ENCODE measurements around the gene CRNKL1.

Gene CRNKL1

GRCh38 chr20:20031790-20032189 lies 20.5 kb downstream of the CRNKL1 start:
- ATAC-seq = no peak
- H3K27ac Mint-ChIP-seq = no peak overlapping the region
- no peak for DNase-seq
- peaks cover 37% of the 10 kb centered on the region for H3K36me3 Mint-ChIP-seq (ENCODE audit: low read depth)
- H3K4me3 Mint-ChIP-seq = no peak overlapping the region
- H3K4me1 Mint-ChIP-seq = no peaks in the 10 kb centered on the region
- no peaks in the 10 kb centered on the region for H3K27me3 Mint-ChIP-seq
- H3K9me3 Mint-ChIP-seq = no peaks in the 10 kb centered on the region

GRCh38 chr20:20027284-20027683 lies 25.0 kb downstream of the CRNKL1 start:
- no peaks in the 10 kb centered on the region for H3K27me3 Mint-ChIP-seq
- ATAC-seq (no peak), DNase-seq (no peak)
- no peak overlapping the region for H3K4me3 Mint-ChIP-seq
- H3K36me3 Mint-ChIP-seq (ENCODE audit: low read depth) = peaks cover 29% of the 10 kb centered on the region
- H3K27ac Mint-ChIP-seq = no peak overlapping the region
- peaks cover 7% of the 10 kb centered on the region for H3K4me1 Mint-ChIP-seq
- H3K9me3 Mint-ChIP-seq = no peaks in the 10 kb centered on the region

- no peak overlapping the region for H3K4me3 Mint-ChIP-seq
- no peak for ATAC-seq
- no peaks in the 10 kb centered on the region for H3K27me3 Mint-ChIP-seq
- H3K36me3 Mint-ChIP-seq (ENCODE audit: low read depth) = peaks cover 40% of the 10 kb centered on the region
- H3K9me3 Mint-ChIP-seq = no peaks in the 10 kb centered on the region
- DNase-seq = no peak
- peaks cover 30% of the 10 kb centered on the region for H3K4me1 Mint-ChIP-seq
- H3K27ac Mint-ChIP-seq = peak overlapping the region; percentile 2
Measured at GRCh38 chr20:20024942-20025341, 27.3 kb downstream of the CRNKL1 start.

GRCh38 chr20:20023395-20023794 lies 28.9 kb downstream of the CRNKL1 start:
- Mint-ChIP-seq H3K36me3 (ENCODE audit: low read depth) (peaks cover 42% of the 10 kb centered on the region), H3K4me3 (no peak overlapping the region), H3K9me3 (no peaks in the 10 kb centered on the region), H3K4me1 (peaks cover 45% of the 10 kb centered on the region), H3K27ac (peak overlapping the region; percentile 59), H3K27me3 (no peaks in the 10 kb centered on the region)
- ATAC-seq = no peak
- no peak for DNase-seq

GRCh38 chr20:20022498-20022897 lies 29.8 kb downstream of the CRNKL1 start:
- peak overlapping the region; percentile 49 for H3K27ac Mint-ChIP-seq
- H3K4me3 Mint-ChIP-seq = no peak overlapping the region
- ATAC-seq (peak; percentile 42), DNase-seq (no peak)
- H3K9me3 Mint-ChIP-seq = no peaks in the 10 kb centered on the region
- no peaks in the 10 kb centered on the region for H3K27me3 Mint-ChIP-seq
- peaks cover 40% of the 10 kb centered on the region for H3K36me3 Mint-ChIP-seq (ENCODE audit: low read depth)
- peaks cover 53% of the 10 kb centered on the region for H3K4me1 Mint-ChIP-seq

GRCh38 chr20:20021835-20022234 lies 30.4 kb downstream of the CRNKL1 start:
- peak overlapping the region; percentile 6 for H3K4me3 Mint-ChIP-seq
- DNase-seq = no peak
- H3K4me1 Mint-ChIP-seq = peaks cover 56% of the 10 kb centered on the region
- peaks cover 37% of the 10 kb centered on the region for H3K36me3 Mint-ChIP-seq (ENCODE audit: low read depth)
- H3K27ac Mint-ChIP-seq = peak overlapping the region; percentile 20
- no peak for ATAC-seq
- H3K9me3 Mint-ChIP-seq = no peaks in the 10 kb centered on the region
- H3K27me3 Mint-ChIP-seq = no peaks in the 10 kb centered on the region

GRCh38 chr20:20020908-20021307 lies 31.4 kb downstream of the CRNKL1 start:
- Mint-ChIP-seq H3K4me3 (peak overlapping the region; percentile 85), H3K36me3 (ENCODE audit: low read depth) (peaks cover 34% of the 10 kb centered on the region), H3K4me1 (peaks cover 61% of the 10 kb centered on the region), H3K27me3 (no peaks in the 10 kb centered on the region), H3K9me3 (no peaks in the 10 kb centered on the region), H3K27ac (peak overlapping the region; percentile 69)
- DNase-seq (no peak), ATAC-seq (no peak)

GRCh38 chr20:20019123-20019522 lies 33.1 kb downstream of the CRNKL1 start:
- Mint-ChIP-seq H3K9me3 (no peaks in the 10 kb centered on the region), H3K4me1 (peaks cover 71% of the 10 kb centered on the region), H3K27ac (peak overlapping the region; percentile 75), H3K36me3 (ENCODE audit: low read depth) (peaks cover 29% of the 10 kb centered on the region), H3K4me3 (peak overlapping the region; percentile 85), H3K27me3 (no peaks in the 10 kb centered on the region)
- ATAC-seq (no peak), DNase-seq (no peak)

GRCh38 chr20:20018366-20018765 lies 33.9 kb downstream of the CRNKL1 start:
- no peaks in the 10 kb centered on the region for H3K27me3 Mint-ChIP-seq
- peaks cover 23% of the 10 kb centered on the region for H3K36me3 Mint-ChIP-seq (ENCODE audit: low read depth)
- DNase-seq (no peak), ATAC-seq (no peak)
- peaks cover 68% of the 10 kb centered on the region for H3K4me1 Mint-ChIP-seq
- no peaks in the 10 kb centered on the region for H3K9me3 Mint-ChIP-seq
- peak overlapping the region; percentile 85 for H3K4me3 Mint-ChIP-seq
- H3K27ac Mint-ChIP-seq = peak overlapping the region; percentile 75

- peaks cover 67% of the 10 kb centered on the region for H3K4me1 Mint-ChIP-seq
- DNase-seq (peak; percentile 11), ATAC-seq (no peak)
- peak overlapping the region; percentile 75 for H3K27ac Mint-ChIP-seq
- peak overlapping the region; percentile 85 for H3K4me3 Mint-ChIP-seq
- H3K27me3 Mint-ChIP-seq = no peaks in the 10 kb centered on the region
- H3K9me3 Mint-ChIP-seq = no peaks in the 10 kb centered on the region
- H3K36me3 Mint-ChIP-seq (ENCODE audit: low read depth) = peaks cover 22% of the 10 kb centered on the region
Measured at GRCh38 chr20:20017844-20018185, 34.5 kb downstream of the CRNKL1 start.

GRCh38 chr20:20017001-20017843 lies 35.0 kb downstream of the CRNKL1 start, which contains the start of gene NAA20:
TSS of gene NAA20 (plus strand) at chr20:20017362. CDS start at chr20:20017397, 35 bp downstream.
- Mint-ChIP-seq H3K36me3 (ENCODE audit: low read depth) (peaks cover 22% of the 10 kb centered on the region), H3K4me1 (peaks cover 63% of the 10 kb centered on the region), H3K27ac (peak within 1 kb of the TSS; percentile 90), H3K9me3 (no peaks in the 10 kb centered on the region), H3K27me3 (no peaks in the 10 kb centered on the region), H3K4me3 (peak within 1 kb of the TSS; percentile 85)
- DNase-seq = peak; percentile 92
- ATAC-seq = peak; percentile 99

GRCh38 chr20:20014659-20015058 lies 37.6 kb downstream of the CRNKL1 start:
- Mint-ChIP-seq H3K27ac (no peak overlapping the region), H3K36me3 (ENCODE audit: low read depth) (peaks cover 11% of the 10 kb centered on the region), H3K9me3 (no peaks in the 10 kb centered on the region), H3K27me3 (peaks cover 4% of the 10 kb centered on the region), H3K4me3 (no peak overlapping the region), H3K4me1 (peaks cover 38% of the 10 kb centered on the region)
- DNase-seq (no peak), ATAC-seq (no peak)

GRCh38 chr20:20012541-20012940 lies 39.7 kb downstream of the CRNKL1 start:
- H3K27me3 Mint-ChIP-seq = peaks cover 13% of the 10 kb centered on the region
- H3K4me1 Mint-ChIP-seq = peaks cover 18% of the 10 kb centered on the region
- no peaks in the 10 kb centered on the region for H3K36me3 Mint-ChIP-seq (ENCODE audit: low read depth)
- DNase-seq (no peak), ATAC-seq (no peak)
- H3K4me3 Mint-ChIP-seq = no peak overlapping the region
- no peaks in the 10 kb centered on the region for H3K9me3 Mint-ChIP-seq
- H3K27ac Mint-ChIP-seq = no peak overlapping the region

GRCh38 chr20:20010639-20011500 lies 41.4 kb downstream of the CRNKL1 start:
- no peak for DNase-seq
- H3K4me3 Mint-ChIP-seq = no peak overlapping the region
- H3K27me3 Mint-ChIP-seq = peaks cover 17% of the 10 kb centered on the region
- H3K9me3 Mint-ChIP-seq = no peaks in the 10 kb centered on the region
- peaks cover 10% of the 10 kb centered on the region for H3K4me1 Mint-ChIP-seq
- H3K27ac Mint-ChIP-seq = no peak overlapping the region
- no peaks in the 10 kb centered on the region for H3K36me3 Mint-ChIP-seq (ENCODE audit: low read depth)
- no peak for ATAC-seq

- H3K4me1 Mint-ChIP-seq = peaks cover 5% of the 10 kb centered on the region
- no peaks in the 10 kb centered on the region for H3K36me3 Mint-ChIP-seq (ENCODE audit: low read depth)
- DNase-seq = no peak
- peaks cover 22% of the 10 kb centered on the region for H3K27me3 Mint-ChIP-seq
- ATAC-seq = no peak
- H3K4me3 Mint-ChIP-seq = no peak overlapping the region
- H3K27ac Mint-ChIP-seq = no peak overlapping the region
- no peaks in the 10 kb centered on the region for H3K9me3 Mint-ChIP-seq
Measured at GRCh38 chr20:20009784-20010253, 42.4 kb downstream of the CRNKL1 start.
